IMR-90 (cell line): ENCODE results near the gene TRPM1. TPM values are rescaled to one million over a fixed set of nuclear protein-coding genes. Genes with fewer than 3 reads are reported as not detected.

ENCODE experiments used
- ATAC-seq: fragments of 200-7000 bp; cut with Tn5 transposase; 2 replicates; pipeline ENCODE4 v1.9.1; 2020; ENCODE audit warnings: low read depth, mild to moderate bottlenecking, moderate library complexity
- BruUV-seq: library from RNA; stranded (reverse); fragments of 400-500 nt; replicated peaks from 2 replicates; lab custom pipeline; 2021; lab: Mats Ljungman, UMichigan
- CTCF ChIA-PET: fragments of 300-600 bp; formaldehyde crosslinking; extraction: SDS; loops from one replicate; lab custom pipeline; 2021; ENCODE audit warnings: antibody characterized with exemption; lab: Yijun Ruan, JAX
- POLR2A ChIA-PET: fragments of 300-600 bp; sonication (Branson Sonifier 250); formaldehyde crosslinking; loops from one replicate; lab custom pipeline; 2022; ENCODE audit warnings: antibody characterized with exemption; ENCODE audit not compliant: unreplicated experiment; lab: Charles Lee
- DNase-seq: peaks from one replicate; pipeline ENCODE4 v3.0.0; 2013
- H2AFZ ChIP-seq: replicated peaks from 2 replicates; pipeline ENCODE3; 2013; ENCODE audit warnings: low read length, mild to moderate bottlenecking; ENCODE audit not compliant: poor library complexity
- H2AK5ac ChIP-seq: 2 replicates; pipeline ENCODE4 v1.6.1; 2013; ENCODE audit warnings: low read depth, low read length, inconsistent platforms
- H2AK9ac ChIP-seq: replicated peaks from 2 replicates; pipeline ENCODE3; 2013; ENCODE audit warnings: mild to moderate bottlenecking, low read depth, low read length, moderate library complexity; ENCODE audit not compliant: poor library complexity
- H2BK120ac ChIP-seq: 2 replicates; pipeline ENCODE4 v1.6.1; 2013; ENCODE audit warnings: low read depth, low read length, inconsistent platforms
- H2BK15ac ChIP-seq: 3 replicates; pipeline ENCODE4 v1.6.1; 2013; ENCODE audit warnings: low read depth, low read length, inconsistent platforms
- H2BK20ac ChIP-seq: 2 replicates; pipeline ENCODE4 v1.6.1; 2013; ENCODE audit warnings: low read depth, mild to moderate bottlenecking, inconsistent platforms, low read length, moderate library complexity
- H2BK5ac ChIP-seq: 2 replicates; pipeline ENCODE4 v1.6.1; 2013; ENCODE audit warnings: mild to moderate bottlenecking, low read depth, low read length, inconsistent platforms; ENCODE audit not compliant: poor library complexity, severe bottlenecking
- H3K14ac ChIP-seq: replicated peaks from 2 replicates; pipeline ENCODE4 v1.6.1; 2013; ENCODE audit warnings: low read depth, low read length, inconsistent platforms
- H3K18ac ChIP-seq: 2 replicates; pipeline ENCODE4 v1.6.1; 2013; ENCODE audit warnings: low read depth, low read length, control low read depth
- H3K23ac ChIP-seq: 2 replicates; pipeline ENCODE4 v1.6.1; 2013; ENCODE audit warnings: low read depth, low read length, inconsistent platforms
- H3K27ac ChIP-seq: 2 replicates; pipeline ENCODE4 v1.5.1; 2013; ENCODE audit warnings: mild to moderate bottlenecking, control low read depth, low read length; ENCODE audit not compliant: insufficient read depth
- H3K27me3 ChIP-seq: 2 replicates; pipeline ENCODE4 v1.6.1; 2013; ENCODE audit warnings: low read length; ENCODE audit not compliant: control insufficient read depth, insufficient read depth
- H3K36me3 ChIP-seq: 2 replicates; pipeline ENCODE4 v1.6.1; 2013; ENCODE audit warnings: low read length, mixed read lengths; ENCODE audit not compliant: control insufficient read depth, insufficient read depth
- H3K4ac ChIP-seq: 2 replicates; pipeline ENCODE4 v1.6.1; 2013; ENCODE audit warnings: low read depth, low read length, inconsistent platforms
- H3K4me1 ChIP-seq: 2 replicates; pipeline ENCODE4 v1.6.1; 2013; ENCODE audit warnings: low read length, mixed read lengths; ENCODE audit not compliant: control insufficient read depth, insufficient read depth
- H3K4me2 ChIP-seq: 2 replicates; pipeline ENCODE4 v1.6.1; 2013; ENCODE audit warnings: low read depth, mild to moderate bottlenecking, control low read depth, low read length, moderate library complexity
- H3K4me3 ChIP-seq: 2 replicates; pipeline ENCODE4 v1.5.1; 2013; ENCODE audit warnings: low read depth, mild to moderate bottlenecking, control low read depth, low read length, moderate library complexity; ENCODE audit not compliant: insufficient read depth
- H3K56ac ChIP-seq: 2 replicates; pipeline ENCODE4 v1.6.1; 2013; ENCODE audit warnings: low read length, inconsistent platforms; ENCODE audit not compliant: insufficient read depth; ENCODE audit errors: extremely low read depth
- H3K79me1 ChIP-seq, 2 experiments: 2 replicates each; pipeline ENCODE4 v1.6.1; 2013; ENCODE audit warnings: low read length in 2 of 2, inconsistent platforms in 1 of 2, low read depth in 1 of 2
- H3K9ac ChIP-seq: 2 replicates; pipeline ENCODE4 v1.6.1; 2013; ENCODE audit warnings: low read depth, low read length, control low read depth
- H3K9me1 ChIP-seq: 2 replicates; pipeline ENCODE4 v1.6.1; 2013; ENCODE audit warnings: low read length, inconsistent platforms; ENCODE audit not compliant: insufficient read depth
- H3K9me3 ChIP-seq: 2 replicates; pipeline ENCODE4 v1.6.1; 2013; ENCODE audit warnings: low read length; ENCODE audit not compliant: control insufficient read depth, insufficient read depth
- H4K20me1 ChIP-seq: 2 replicates; pipeline ENCODE4 v1.6.1; 2013; ENCODE audit warnings: low read length, inconsistent platforms; ENCODE audit not compliant: insufficient read depth
- H4K5ac ChIP-seq: 2 replicates; pipeline ENCODE4 v1.6.1; 2013; ENCODE audit warnings: mild to moderate bottlenecking, low read depth, low read length, control low read depth
- H4K8ac ChIP-seq, 2 experiments: 2 replicates each; pipeline ENCODE4 v1.6.1; 2013; ENCODE audit warnings: low read depth in 2 of 2, low read length in 2 of 2, control low read depth in 1 of 2, inconsistent platforms in 1 of 2
- H4K91ac ChIP-seq: 2 replicates; pipeline ENCODE4 v1.6.1; 2013; ENCODE audit warnings: low read depth, low read length, inconsistent platforms; ENCODE audit not compliant: insufficient read depth
- BHLHE40 ChIP-seq: fragments of 150-350 bp; IDR thresholded peaks from 2 replicates; pipeline ENCODE4 v1.6.1; 2016; ENCODE audit warnings: mild to moderate bottlenecking, low read depth, low read length
- CEBPB ChIP-seq: IDR thresholded peaks from 2 replicates; pipeline ENCODE4 v1.6.1; 2012; ENCODE audit warnings: low read depth, low read length, improper control_type of control experiment
- CHD1 ChIP-seq: IDR thresholded peaks from 2 replicates; pipeline ENCODE4 v1.6.1; 2012; ENCODE audit warnings: low read depth, low read length, improper control_type of control experiment
- ELK1 ChIP-seq: fragments of 150-350 bp; IDR thresholded peaks from 2 replicates; pipeline ENCODE4 v1.6.1; 2016; ENCODE audit warnings: low read depth, mild to moderate bottlenecking, low read length, moderate library complexity, borderline replicate concordance
- MAFK ChIP-seq: IDR thresholded peaks from 2 replicates; pipeline ENCODE4 v1.6.1; 2012; ENCODE audit warnings: low read depth, low read length, improper control_type of control experiment
- MAZ ChIP-seq: IDR thresholded peaks from 2 replicates; pipeline ENCODE4 v1.6.1; 2012; ENCODE audit warnings: low read depth, mild to moderate bottlenecking, low read length, improper control_type of control experiment, moderate library complexity, borderline replicate concordance
- MXI1 ChIP-seq: IDR thresholded peaks from 2 replicates; pipeline ENCODE4 v1.6.1; 2012; ENCODE audit warnings: low read depth, mild to moderate bottlenecking, low read length, moderate library complexity, borderline replicate concordance
- NFE2L2 ChIP-seq: fragments of 150-350 bp; IDR thresholded peaks from 2 replicates; pipeline ENCODE4 v1.6.1; 2016; ENCODE audit warnings: low read depth, mild to moderate bottlenecking, low read length
- POLR2A ChIP-seq: IDR thresholded peaks from 2 replicates; pipeline ENCODE4 v1.6.1; 2012; ENCODE audit warnings: mild to moderate bottlenecking, low read depth, low read length
- RAD21 ChIP-seq: IDR thresholded peaks from 2 replicates; pipeline ENCODE4 v1.6.1; 2012; ENCODE audit warnings: low read length, improper control_type of control experiment
- RCOR1 ChIP-seq: IDR thresholded peaks from 2 replicates; pipeline ENCODE4 v1.6.1; 2012; ENCODE audit warnings: mild to moderate bottlenecking, low read length, improper control_type of control experiment; ENCODE audit not compliant: insufficient replicate concordance
- SMC3 ChIP-seq: fragments of 150-350 bp; IDR thresholded peaks from 2 replicates; pipeline ENCODE4 v1.6.1; 2016; ENCODE audit warnings: low read depth, mild to moderate bottlenecking, antibody characterized with exemption, low read length, moderate library complexity
- USF2 ChIP-seq: fragments of 150-350 bp; IDR thresholded peaks from 2 replicates; pipeline ENCODE4 v1.6.1; 2017; ENCODE audit warnings: mild to moderate bottlenecking, antibody characterized with exemption, low read length, low read depth
- WGBS, 2 experiments: methylation state at CpG; one replicate each; pipeline versions ENCODE4 v1.1.5 to v1.1.7; 2013; ENCODE audit warnings: missing lambda C conversion rate in 2 of 2; ENCODE audit not compliant: insufficient read length in 1 of 2; ENCODE audit errors: extremely low coverage in 2 of 2; 5-methylcytosine and 5-hydroxymethylcytosine counted together
- dilution Hi-C: fragments of 300-500 bp; cut with HindIII; formaldehyde crosslinking; loops from one replicate; pipeline ENCODE4 v1.14.3; 2018; ENCODE audit warnings: low sequenced_read_pairs; ENCODE audit not compliant: unreplicated experiment
- in situ Hi-C: fragments of 300-500 bp; cut with MboI; formaldehyde crosslinking; loops from 3 replicates; pipeline ENCODE4 v1.14.3; 2019; ENCODE audit warnings: low sequenced_read_pairs, inconsistent platforms, mixed read lengths
- intact Hi-C: fragments of 100-400 bp; cut with micrococcal nuclease; formaldehyde crosslinking; loops from 2 replicates; pipeline ENCODE4 v1.10.0; 2022
- polyA plus RNA-seq, 3 experiments: library from polyadenylated mRNA; depleted of rRNA; stranded (reverse); fragments of >200 nt; gene quantifications; 2 replicates each; pipeline ENCODE4 v1.2.3, GENCODE V29; 2012; ENCODE audit warnings: low replicate concordance in 1 of 3
- total RNA-seq: library from RNA; depleted of rRNA; stranded (reverse); fragments of >200 nt; gene quantifications from 2 replicates; pipeline ENCODE4 v1.2.3, GENCODE V29; 2012
- TF ChIP-seq, protein P1 (sequence below): conservative IDR thresholded peaks from 2 replicates; pipeline ENCODE4 v1.5.1; 2012; ENCODE audit warnings: mild to moderate bottlenecking, low read depth, low read length, improper control_type of control experiment

The TRPM1 gene
- total and polyA plus RNA-seq, 2 of the 4 experiments (the other 2 are of a cell fraction), result not detected

- CTCF ChIA-PET, result no interaction called here
- Histone ChIP-seq H3K18ac (no peak overlapping the region), H3K4me2 (no peak overlapping the region), H2BK5ac (no peak overlapping the region), H2BK20ac (no peak overlapping the region), H2BK15ac (no peak overlapping the region), H3K79me1 (no peaks in the 10 kb centered on the region), H3K27ac (no peak overlapping the region), H4K8ac (no peak overlapping the region), H3K36me3 (no peaks in the 10 kb centered on the region), H3K9ac (no peak overlapping the region), H3K4me3 (no peak overlapping the region), H2AK5ac (no peak overlapping the region), H4K5ac (no peak overlapping the region), H3K4me1 (peaks cover 9% of the 10 kb centered on the region; the same call in 1 of the 2 replicates), H4K20me1 (no peaks in the 10 kb centered on the region), H3K14ac (no peak overlapping the region), H2AFZ (no peak overlapping the region), H3K27me3 (peaks cover 12% of the 10 kb centered on the region), H2AK9ac (no peak overlapping the region), H4K91ac (no peak overlapping the region), H3K4ac (no peak overlapping the region), H3K23ac (no peak overlapping the region), H3K56ac (no peak overlapping the region), H2BK120ac (no peak overlapping the region), H3K9me1 (peaks cover 3% of the 10 kb centered on the region; the same call in 1 of the 2 replicates), H3K9me3 (no peaks in the 10 kb centered on the region)
- intact Hi-C loops (no loop called here), in situ Hi-C loops (no loop called here), dilution Hi-C loops (no loop called here)
- TF ChIP-seq BHLHE40 (no peak), NFE2L2 (no peak), CHD1 (no peak), ELK1 (no peak), POLR2A (no peak), MAZ (no peak), MAFK (no peak), SMC3 (no peak), RAD21 (no peak), MXI1 (no peak), USF2 (no peak), RCOR1 (no peak), CEBPB (no peak)
- TF ChIP-seq, protein P1, sequence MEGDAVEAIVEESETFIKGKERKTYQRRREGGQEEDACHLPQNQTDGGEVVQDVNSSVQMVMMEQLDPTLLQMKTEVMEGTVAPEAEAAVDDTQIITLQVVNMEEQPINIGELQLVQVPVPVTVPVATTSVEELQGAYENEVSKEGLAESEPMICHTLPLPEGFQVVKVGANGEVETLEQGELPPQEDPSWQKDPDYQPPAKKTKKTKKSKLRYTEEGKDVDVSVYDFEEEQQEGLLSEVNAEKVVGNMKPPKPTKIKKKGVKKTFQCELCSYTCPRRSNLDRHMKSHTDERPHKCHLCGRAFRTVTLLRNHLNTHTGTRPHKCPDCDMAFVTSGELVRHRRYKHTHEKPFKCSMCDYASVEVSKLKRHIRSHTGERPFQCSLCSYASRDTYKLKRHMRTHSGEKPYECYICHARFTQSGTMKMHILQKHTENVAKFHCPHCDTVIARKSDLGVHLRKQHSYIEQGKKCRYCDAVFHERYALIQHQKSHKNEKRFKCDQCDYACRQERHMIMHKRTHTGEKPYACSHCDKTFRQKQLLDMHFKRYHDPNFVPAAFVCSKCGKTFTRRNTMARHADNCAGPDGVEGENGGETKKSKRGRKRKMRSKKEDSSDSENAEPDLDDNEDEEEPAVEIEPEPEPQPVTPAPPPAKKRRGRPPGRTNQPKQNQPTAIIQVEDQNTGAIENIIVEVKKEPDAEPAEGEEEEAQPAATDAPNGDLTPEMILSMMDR, result no peak
- WGBS, 2 experiments, result no CpG with 5 or more reads among the region's 7 CpGs
- BruUV-seq, result no TSS peak
- DNase-seq (no peak), ATAC-seq (no peak)
- POLR2A ChIA-PET, result no interaction called here
Observed at GRCh38 chr15:31077941-31078340, 23.6 kb downstream of the TRPM1 start.
